ENCODE data around the gene ASZ1.

The ASZ1 gene

GRCh38 chr7:117320523-117320922 lies 106.8 kb downstream of the ASZ1 start:
- TF ChIP-seq, protein P1, sequence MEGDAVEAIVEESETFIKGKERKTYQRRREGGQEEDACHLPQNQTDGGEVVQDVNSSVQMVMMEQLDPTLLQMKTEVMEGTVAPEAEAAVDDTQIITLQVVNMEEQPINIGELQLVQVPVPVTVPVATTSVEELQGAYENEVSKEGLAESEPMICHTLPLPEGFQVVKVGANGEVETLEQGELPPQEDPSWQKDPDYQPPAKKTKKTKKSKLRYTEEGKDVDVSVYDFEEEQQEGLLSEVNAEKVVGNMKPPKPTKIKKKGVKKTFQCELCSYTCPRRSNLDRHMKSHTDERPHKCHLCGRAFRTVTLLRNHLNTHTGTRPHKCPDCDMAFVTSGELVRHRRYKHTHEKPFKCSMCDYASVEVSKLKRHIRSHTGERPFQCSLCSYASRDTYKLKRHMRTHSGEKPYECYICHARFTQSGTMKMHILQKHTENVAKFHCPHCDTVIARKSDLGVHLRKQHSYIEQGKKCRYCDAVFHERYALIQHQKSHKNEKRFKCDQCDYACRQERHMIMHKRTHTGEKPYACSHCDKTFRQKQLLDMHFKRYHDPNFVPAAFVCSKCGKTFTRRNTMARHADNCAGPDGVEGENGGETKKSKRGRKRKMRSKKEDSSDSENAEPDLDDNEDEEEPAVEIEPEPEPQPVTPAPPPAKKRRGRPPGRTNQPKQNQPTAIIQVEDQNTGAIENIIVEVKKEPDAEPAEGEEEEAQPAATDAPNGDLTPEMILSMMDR (IDR thresholded peaks at IDR 0.05; ENCODE audit: extremely low read depth, missing control alignments) = no peak
- DNase-seq (ENCODE audit: low spot score) = no peak

GRCh38 chr7:117319181-117319580 lies 108.1 kb downstream of the ASZ1 start:
- TF ChIP-seq, protein P1 (IDR thresholded peaks at IDR 0.05; ENCODE audit: extremely low read depth, missing control alignments) = no peak
- DNase-seq (ENCODE audit: low spot score) = no peak

DNA sequence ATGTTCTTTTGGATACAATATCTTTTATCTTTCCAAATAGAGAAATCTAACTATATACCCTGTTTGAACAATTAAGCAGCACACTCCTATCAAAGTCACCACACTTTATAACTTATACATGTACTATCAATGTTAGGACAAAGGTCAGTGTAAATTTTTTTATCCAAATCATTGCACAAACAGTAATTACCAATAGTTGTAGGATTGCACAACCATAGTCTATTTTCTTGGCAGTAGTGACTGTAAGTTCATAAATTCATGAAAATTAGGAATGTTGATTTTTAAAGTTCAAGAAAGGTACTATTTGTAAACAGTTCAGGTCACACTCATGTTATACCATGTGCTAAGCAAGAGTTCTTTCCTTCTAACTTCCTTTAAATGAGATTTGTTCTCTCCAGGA lies 113.7 kb downstream of the ASZ1 start:
- TF ChIP-seq, protein P1 (IDR thresholded peaks at IDR 0.05; ENCODE audit: extremely low read depth, missing control alignments) = no peak
- DNase-seq (ENCODE audit: low spot score) = no peak
